Bone marrow (tissue), 2 donors: ENCODE measurements around the gene GGACT.

Experiments used
- DNase-seq, 2 donors: peaks; one replicate each; lab custom pipeline; 2025; lab: John Stamatoyannopoulos, UW

Gene GGACT

GRCh38 chr13:100547791-100548201 is 40.8 kb downstream of the GGACT start:
- no peak for DNase-seq

GRCh38 chr13:100546713-100547405 is 41.7 kb downstream of the GGACT start:
- no peak for DNase-seq

GRCh38 chr13:100545684-100546061 is 42.9 kb downstream of the GGACT start:
- DNase-seq: no peak

GRCh38 chr13:100544866-100545683 is 43.5 kb downstream of the GGACT start:
- DNase-seq: no peak

GRCh38 chr13:100543872-100544602 is 44.6 kb downstream of the GGACT start:
- DNase-seq: no peak

GRCh38 chr13:100542826-100543156 is 45.8 kb downstream of the GGACT start:
- DNase-seq: no peak

- DNase-seq: no peak
These were observed 46.4 kb downstream of the GGACT start for GRCh38 chr13:100541897-100542825.

GRCh38 chr13:100540621-100541020 is 48.0 kb downstream of the GGACT start:
- DNase-seq: no peak

DNA sequence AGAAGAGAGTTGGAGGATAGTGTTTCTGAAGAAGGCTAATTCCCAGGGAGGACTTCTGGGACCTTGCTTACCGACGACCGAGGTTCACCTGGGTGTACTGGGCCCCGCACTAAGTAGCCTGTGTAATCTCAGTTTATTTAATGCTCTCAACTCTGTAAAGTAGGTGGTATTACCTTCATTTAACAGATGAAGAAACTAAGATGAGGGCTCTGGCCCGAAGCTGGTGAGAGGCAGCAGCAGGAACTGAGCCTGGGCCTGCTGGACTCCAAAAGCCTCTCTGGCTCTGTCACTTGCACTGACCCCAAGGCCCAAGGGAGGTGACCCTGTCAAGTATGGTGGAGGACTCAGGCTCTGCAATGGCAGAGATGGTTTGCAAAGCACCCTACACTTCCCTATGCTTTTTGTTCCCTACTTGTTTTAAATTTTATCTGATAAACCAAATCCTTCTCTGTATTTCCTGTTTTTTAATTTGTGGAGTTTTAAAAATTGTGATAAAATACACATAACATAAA is 50.6 kb downstream of the GGACT start:
- DNase-seq: no peak

DNA sequence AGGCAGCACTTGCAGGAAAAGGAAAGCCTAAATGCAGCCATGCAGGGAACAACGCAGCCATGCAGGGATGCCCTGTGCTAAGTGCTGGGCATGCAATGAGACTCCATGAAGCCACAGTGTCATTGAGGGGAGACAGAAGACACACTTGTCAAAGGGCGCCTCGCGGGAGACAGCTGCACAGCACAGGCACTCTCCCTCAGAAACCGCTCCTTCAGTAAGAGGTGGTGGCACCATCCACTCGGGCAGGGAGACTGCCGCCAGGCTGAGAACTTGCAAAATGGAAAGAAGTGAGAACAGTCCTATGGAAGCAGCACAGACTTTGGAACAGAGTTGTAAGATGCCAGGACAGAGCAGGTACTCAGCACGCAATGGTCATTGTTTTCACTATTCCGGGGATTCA is 51.1 kb downstream of the GGACT start:
- no peak for DNase-seq

- DNase-seq: no peak
These were observed 51.9 kb downstream of the GGACT start for GRCh38 chr13:100536643-100537180.

- no peak for DNase-seq
These were observed 53.0 kb downstream of the GGACT start for GRCh38 chr13:100535426-100536135.

DNA sequence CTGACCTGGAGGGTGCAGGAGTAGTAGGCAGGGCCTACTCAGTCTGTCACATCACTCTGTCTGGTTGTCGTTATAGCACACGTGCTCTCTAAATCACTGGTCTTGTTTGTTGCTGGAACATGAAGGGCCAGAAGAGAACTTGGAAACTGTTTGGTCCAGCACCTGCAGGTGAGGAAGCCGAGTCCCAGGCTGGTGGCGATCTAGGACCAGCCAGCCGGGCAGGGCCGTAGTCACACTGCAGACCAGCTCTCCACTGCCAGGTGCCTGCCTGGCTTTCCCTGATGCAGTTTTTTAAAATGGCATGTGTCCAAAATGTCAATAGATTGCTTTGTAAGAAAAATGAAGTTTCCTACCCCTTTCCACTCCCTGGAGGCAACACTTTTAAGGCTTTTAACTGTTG is 53.7 kb downstream of the GGACT start:
- DNase-seq: no peak

DNA sequence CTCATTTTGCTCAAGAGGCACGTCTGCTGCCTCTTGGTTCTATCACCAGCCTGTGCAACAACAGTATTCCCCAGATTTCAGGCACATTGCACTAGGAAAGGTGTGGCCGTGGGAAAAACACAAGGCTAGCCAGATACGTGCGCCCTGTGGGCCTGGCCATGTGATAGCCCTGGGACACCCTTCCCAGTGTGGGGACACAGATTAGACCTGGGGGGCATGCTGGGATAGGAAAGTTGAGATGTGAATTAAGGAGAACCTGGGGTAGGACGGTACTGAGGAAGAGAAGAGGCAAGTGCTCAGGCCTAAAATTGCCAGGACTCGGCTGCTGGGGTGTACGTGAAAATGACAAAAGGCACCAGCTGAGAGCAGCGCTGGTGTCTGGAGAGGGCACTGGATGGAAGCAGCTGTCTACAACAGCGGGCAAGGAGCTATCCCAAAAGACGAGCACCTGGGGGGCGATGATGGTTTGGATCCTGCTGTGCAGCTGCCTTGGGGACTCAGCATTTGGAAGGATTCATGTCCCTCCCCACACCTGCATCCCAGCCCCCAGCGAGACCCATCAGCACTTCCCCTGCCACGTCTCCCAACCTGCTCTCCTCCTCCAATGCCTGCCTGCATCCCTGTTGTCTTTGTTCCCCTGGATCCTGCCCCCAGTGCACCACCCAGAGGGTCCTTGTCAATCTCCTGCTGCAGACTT is 54.3 kb downstream of the GGACT start:
- no peak for DNase-seq

DNA sequence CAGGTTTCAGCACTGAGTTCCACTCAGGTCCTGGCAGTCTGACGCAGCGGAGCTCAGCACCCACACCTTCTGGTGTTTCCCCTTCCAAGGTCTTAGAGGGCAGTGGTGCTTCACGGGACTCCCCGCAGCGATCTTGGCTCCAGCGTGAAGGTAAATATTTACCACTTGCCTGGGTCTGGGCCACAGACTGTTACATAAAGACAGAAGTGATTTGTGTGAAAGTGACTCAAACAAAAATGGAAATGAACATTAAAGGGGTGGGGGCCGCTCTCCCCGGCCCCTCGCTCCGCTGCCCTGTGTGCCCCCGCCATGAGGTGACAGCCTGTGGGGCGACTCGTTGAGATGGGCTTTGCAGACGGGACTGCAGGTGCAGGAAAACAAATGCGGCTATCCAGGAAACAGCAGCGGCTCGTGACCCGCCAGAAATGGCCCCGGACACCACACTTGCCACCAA is 55.0 kb downstream of the GGACT start:
- no peak for DNase-seq

DNA sequence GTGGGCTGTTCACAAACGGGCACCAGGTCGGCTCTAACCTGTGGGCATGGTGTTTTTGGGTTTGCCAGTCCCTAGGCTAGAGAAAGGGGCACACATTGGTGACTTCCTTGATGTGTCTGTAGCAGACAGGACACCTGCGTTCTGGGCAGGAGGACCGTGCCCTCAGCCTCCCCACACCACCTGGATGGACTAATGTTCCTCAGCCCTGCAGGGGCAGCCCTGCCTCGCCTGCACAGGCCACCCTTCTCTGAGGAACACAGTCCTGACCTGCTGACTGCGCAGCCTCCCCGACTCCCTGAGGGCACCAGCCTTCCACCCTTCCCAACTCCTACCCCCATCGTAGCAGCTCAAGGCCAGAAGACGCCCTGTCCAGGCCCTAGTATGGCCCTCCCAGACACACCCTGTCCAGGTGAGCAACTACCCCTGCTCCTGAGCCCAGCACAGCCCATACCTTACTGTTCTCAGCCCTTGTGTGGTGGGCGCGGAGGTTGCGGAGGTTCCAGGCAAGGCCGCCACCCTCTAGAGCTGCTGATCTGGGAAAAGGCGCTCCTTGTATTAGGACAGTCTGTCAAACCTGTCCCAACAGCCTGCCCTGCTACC is 55.7 kb downstream of the GGACT start:
- DNase-seq: no peak

DNA sequence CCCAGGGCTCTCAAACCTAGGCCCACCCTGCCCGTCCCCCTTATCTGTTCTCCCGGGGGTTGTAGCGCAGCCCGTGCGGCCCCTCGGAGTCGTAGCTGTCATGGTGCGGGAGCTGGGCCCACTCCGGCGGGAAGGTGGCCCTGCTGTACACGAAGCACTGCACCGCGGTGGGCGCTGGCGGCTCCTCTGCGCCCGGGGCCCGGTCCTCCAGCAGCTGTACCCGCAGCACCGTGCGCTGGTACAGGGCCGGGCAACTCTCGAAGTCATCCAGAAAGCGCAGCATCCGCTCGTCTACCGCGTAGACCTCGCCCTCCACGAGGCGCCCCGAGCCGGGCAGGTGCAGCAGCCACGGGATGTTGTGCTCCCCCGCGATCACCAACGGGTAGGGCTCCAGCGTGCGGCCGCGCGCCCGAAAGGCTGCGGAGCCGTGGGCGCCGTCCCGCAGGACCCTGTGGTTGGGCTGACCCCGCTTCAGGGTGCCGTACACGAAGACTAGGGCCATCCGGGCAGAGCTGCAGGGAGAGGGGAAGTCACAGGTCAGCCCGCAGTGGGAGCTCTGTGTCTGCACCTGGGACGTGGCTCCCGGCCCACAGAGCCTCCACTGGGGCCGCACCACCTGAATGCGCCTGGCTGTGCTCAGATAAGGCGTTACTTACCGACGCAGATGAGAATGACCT is 56.4 kb downstream of the GGACT start:
- no peak for DNase-seq

DNA sequence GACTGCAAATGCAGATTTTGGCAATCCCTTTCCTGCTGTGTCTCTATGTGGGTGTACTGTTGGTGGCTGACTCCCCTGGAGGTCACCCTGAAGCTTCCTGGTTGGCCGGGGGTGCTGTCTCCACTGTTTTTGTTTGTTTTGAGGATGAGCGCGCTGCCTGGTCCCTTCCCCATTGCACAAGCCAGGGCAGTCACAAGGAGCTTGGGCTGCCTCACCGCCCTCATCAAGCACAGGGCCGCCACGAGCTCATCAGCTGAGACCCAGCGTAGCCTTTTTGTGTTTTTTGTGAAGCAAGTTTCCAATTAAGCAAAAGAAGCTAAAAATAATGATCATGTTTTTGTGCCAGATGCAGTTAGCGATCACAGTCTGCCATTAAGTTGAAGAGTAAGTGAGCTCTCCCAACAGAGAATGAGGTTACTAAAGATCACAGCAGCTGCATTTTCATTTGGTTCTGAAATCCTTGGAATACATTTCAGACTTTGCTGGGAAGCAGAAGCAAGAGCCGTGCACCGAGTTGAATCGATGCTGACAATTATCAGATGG is 57.8 kb downstream of the GGACT start:
- no peak for DNase-seq
